GM11168 (cell line): ENCODE measurements around the gene CELF2.

ENCODE experiments used
- in situ Hi-C: fragments of 300-500 bp; cut with MboI; formaldehyde crosslinking; loops from one replicate; pipeline ENCODE4 v1.12.0; 2022; ENCODE audit warnings: low sequenced_read_pairs; ENCODE audit not compliant: unreplicated experiment

CELF2 gene

GRCh38 chr10:11003679-11004078 is 14.0 kb upstream of the CELF2 start:
- in situ Hi-C loops, result no loop called here

DNA sequence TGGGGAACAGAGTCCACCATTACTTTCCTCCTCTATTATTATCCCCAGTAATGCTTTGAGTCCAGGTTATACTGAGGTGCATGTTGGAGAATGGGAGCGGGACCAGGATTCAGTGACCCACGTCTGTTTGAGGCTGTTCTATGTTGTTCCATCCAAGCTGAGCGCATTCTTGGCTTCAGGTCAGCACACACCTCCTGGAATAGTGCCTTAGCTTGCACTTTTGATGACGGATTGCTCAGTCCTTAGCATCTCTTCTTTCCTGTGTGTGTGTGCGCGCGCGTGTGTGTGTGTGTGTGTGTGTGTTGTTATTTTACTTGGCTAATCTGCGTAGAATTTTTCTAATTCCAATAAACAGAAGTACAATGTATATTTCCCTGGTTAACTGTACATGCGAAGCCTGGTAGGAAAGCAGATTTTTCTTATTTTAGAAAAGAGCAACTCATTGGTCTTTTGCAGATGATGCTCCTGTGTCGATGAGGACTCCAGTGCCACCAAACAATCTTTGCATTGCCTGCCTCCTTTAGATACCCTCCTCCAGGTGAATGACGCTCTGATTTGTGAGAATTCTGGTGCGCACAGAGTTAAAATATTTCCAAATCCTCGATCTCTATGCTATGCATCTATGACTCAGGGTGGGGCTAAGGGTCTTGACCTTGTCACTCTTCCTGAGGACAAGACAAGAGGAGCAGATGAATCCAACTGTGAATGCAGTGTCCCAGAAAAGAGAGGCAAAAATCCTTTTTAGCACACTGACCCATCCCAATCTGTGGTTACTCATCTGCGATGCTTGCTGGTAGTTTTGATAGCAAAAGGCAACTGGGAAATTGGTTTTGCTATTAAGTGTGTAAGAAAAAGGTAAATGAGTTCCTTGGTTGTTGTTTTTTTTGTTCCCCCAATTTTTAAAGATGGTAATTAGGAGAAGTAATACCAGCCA is 13.3 kb upstream of the CELF2 start:
- in situ Hi-C loops, result no loop called here

DNA sequence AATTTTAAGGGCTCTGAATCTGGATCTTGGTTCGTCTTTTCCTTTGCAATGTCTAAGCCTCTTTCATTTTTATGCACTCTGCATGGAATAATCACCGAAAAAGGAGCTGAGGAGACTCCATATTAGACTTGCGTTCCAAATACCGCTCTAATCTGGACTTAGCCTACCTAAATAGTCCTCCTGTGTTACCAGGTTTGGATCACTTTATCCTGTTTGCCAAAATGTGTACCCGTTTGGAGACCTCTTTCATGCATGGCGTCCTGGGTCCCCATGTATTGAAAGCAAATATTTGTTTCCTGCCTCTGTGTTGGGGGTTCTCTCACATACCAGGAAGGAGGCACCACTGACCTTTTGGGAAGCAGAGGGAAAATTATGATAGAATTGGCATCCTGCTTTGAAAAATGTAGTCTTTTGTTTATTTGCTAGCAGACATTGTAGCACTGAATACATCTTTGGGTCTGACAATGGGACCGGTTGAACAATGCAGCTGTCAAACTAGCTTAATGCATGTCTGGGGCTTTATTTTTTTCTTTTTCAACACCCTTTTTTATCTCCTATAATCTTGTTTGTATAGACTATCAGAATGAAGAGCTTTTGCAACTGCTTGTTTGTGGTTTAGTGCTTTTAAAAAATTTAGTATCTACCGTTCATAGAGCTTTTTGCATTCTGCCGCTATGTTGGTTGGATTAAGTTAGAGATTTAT is 11.8 kb upstream of the CELF2 start:
- in situ Hi-C loops, result no loop called here

GRCh38 chr10:11006428-11006825 is 11.2 kb upstream of the CELF2 start:
- in situ Hi-C loops, result no loop called here

- in situ Hi-C loops, result no loop called here
These were observed 10.1 kb upstream of the CELF2 start for GRCh38 chr10:11007476-11008020.

GRCh38 chr10:11009471-11010308 is 8.0 kb upstream of the CELF2 start:
- in situ Hi-C loops, result no loop called here

DNA sequence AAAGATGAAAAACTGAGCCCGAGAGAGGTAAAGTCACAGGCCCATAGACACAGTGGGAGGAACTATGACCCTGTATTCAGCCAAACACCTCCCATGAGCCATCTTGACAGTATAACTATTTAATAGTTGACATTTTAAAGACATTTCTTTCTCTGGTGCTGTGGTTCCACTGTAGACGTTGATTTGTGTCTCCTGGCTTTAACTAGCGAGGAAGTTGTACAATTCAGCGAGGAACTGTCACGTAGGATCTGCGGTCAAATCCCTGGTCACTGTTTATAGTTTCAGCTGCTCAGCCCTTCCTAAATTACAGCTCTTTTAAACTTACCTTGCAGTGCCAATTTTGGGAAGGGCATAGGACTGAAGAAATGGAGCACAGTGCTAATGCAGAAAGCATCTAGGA is 7.1 kb upstream of the CELF2 start:
- in situ Hi-C loops, result no loop called here

DNA sequence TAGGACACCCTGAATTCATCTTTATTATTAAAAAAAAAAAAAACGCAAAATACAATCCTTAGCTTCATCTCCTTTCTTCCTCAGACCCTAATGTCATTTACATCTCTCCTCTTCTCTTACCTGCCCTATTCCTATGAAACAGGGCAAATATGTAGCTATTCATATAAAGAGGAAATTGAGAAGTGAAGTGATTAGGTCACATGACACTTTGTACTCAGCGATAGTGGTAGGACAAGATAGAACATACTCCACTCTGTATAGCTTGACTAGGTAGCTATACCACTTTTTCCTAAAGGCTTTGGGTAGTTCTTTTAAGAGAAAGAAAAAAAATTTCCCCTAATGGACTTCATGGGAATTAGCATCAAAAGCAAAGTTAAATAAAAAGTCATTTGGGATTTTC is 6.2 kb upstream of the CELF2 start:
- in situ Hi-C loops, result no loop called here

DNA sequence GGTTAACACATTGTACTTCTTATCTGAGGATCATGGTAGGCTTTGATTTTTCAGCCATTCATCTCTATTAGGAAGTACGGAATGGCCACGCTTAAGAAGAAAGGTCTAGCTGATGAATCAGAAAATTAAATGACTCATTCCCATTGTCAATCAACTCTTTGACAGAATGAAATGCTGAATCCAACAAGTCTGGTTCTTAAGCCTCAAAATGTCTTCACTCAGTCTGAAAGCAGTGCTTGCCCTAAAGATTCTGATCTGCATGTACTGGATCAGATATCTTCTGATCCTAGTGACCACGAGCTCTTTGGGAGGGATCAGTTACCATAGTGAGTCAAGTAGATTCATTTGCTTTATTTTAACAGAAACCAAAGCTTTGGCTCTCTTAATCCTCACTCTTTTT is 5.7 kb upstream of the CELF2 start:
- in situ Hi-C loops, result no loop called here

GRCh38 chr10:11012421-11013295 is 5.0 kb upstream of the CELF2 start:
- in situ Hi-C loops, result no loop called here

DNA sequence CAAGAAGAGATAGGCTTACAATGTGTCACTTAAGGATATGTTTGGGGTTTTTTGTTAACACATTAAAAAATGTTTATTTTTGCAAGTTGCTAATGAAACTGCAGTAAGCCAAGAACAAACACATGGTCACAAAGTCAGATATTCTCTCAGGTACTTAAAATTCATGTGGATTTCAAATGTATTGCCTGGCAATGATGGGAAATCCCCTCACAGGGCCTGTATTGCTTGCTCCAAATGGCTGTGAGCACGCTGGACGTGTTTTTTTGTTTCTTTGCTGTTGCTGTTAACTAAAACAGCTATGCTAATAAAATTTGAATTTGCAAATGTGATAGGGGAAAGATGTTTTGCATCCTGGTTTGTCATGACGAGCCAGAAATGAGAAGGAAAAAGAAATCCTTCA is 3.8 kb upstream of the CELF2 start:
- in situ Hi-C loops, result no loop called here

GRCh38 chr10:11014671-11015445 is 2.8 kb upstream of the CELF2 start:
- in situ Hi-C loops, result no loop called here

GRCh38 chr10:11015446-11015934 is 2.2 kb upstream of the CELF2 start:
- in situ Hi-C loops, result no loop called here

GRCh38 chr10:11017000-11017569 is 587 bp upstream of the CELF2 start:
- in situ Hi-C loops, result no loop called here

DNA sequence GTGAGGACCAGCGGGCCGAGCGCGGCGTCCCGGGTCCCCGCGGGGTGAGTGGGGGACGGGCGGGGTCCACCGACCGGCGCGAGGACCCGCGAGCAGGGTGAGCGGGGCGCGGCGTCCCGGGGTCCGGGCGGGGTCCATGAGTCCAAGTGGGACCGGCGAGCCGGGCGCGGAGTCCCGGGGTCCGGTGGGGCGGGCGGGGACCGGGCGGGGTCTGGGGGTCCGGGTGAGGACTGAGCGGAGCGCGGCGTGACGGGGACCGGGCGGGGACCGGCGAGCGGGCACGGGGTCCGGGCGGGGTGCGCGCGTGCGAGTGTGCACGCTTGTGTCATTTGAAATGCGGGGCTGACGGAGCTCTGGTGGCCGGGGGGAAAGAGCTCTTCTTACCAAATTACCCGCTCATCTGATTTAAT is 765 bp downstream of the CELF2 start:
- in situ Hi-C loops, result no loop called here

- in situ Hi-C loops, result no loop called here
These were observed 1.4 kb downstream of the CELF2 start for GRCh38 chr10:11018855-11019631.

GRCh38 chr10:11019724-11020547 is 2.3 kb downstream of the CELF2 start:
- in situ Hi-C loops, result no loop called here
